Measurements from ENCODE around the gene RIOK3.

The RIOK3 gene

DNA sequence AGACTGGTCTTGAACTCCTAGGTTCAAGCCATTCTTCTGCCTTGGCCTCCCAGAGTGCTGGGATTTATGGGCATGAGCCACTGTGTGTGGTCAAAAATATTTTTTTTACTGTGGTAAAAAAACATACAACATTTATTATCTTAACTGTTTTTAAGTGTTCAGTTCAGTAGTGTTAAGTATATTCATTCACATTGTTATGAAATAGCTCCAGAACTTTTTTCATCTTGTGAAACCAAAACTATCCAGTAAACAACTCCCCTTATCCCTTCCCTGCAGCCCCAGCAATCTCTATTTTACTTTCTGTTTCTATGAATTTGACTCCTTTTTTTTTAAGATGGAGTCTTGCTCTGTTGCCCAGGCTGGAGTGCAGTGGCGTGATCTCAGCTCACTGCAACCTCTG is 59.6 kb downstream of the RIOK3 start:
- H3K4me3 ChIP-seq (ENCODE audit: low read depth, low read length): no peak overlapping the region
- no peaks in the 10 kb centered on the region for H3K9me3 ChIP-seq (ENCODE audit: severe bottlenecking)
- TF ChIP-seq, protein P1, sequence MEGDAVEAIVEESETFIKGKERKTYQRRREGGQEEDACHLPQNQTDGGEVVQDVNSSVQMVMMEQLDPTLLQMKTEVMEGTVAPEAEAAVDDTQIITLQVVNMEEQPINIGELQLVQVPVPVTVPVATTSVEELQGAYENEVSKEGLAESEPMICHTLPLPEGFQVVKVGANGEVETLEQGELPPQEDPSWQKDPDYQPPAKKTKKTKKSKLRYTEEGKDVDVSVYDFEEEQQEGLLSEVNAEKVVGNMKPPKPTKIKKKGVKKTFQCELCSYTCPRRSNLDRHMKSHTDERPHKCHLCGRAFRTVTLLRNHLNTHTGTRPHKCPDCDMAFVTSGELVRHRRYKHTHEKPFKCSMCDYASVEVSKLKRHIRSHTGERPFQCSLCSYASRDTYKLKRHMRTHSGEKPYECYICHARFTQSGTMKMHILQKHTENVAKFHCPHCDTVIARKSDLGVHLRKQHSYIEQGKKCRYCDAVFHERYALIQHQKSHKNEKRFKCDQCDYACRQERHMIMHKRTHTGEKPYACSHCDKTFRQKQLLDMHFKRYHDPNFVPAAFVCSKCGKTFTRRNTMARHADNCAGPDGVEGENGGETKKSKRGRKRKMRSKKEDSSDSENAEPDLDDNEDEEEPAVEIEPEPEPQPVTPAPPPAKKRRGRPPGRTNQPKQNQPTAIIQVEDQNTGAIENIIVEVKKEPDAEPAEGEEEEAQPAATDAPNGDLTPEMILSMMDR (IDR thresholded peaks at IDR 0.05; ENCODE audit: low read depth, low read length): no peak
- no peak overlapping the region for H3K27ac ChIP-seq
- H3K36me3 ChIP-seq: peaks cover 49% of the 10 kb centered on the region
- no peak for DNase-seq
- no peaks in the 10 kb centered on the region for H3K27me3 ChIP-seq (ENCODE audit: insufficient read depth, low read depth, severe bottlenecking)

DNA sequence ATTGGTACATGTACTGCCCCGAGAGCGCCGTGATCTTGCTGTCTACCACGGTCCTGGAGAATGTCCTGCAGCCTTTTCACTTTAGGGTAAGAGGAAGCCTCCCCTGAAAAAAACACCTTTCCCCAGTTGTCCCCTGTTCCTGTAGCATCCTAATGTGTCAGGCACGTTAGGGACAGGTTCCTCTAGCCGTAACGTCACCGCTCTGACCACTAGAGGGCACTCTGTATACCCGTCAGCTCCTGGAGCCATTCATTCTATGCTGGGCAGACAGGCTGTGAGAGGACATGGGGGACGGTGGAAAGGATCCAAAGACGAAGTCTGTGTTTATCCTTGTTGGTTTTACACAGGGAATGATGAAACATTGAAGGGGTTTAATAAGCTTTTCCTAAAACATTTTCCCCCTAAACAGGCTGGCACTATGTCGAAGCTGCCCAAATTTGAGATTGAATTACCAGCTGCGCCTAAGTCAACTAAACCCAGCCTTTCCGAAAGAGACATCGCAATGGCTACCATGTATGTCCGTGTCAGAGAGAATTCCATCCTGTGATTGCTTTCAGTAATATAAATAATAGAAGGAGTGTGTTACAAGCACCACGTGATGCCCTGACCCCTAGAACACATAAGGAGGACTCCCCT is 62.9 kb downstream of the RIOK3 start:
- Histone ChIP-seq H3K36me3 (peaks cover 56% of the 10 kb centered on the region), H3K9me3 (ENCODE audit: severe bottlenecking) (no peaks in the 10 kb centered on the region), H3K4me3 (ENCODE audit: low read depth, low read length) (no peak overlapping the region), H3K27ac (no peak overlapping the region), H3K27me3 (ENCODE audit: insufficient read depth, low read depth, severe bottlenecking) (no peaks in the 10 kb centered on the region)
- DNase-seq: peak; percentile 82
- TF ChIP-seq, protein P1 (IDR thresholded peaks at IDR 0.05; ENCODE audit: low read depth, low read length): peak; percentile 88

DNA sequence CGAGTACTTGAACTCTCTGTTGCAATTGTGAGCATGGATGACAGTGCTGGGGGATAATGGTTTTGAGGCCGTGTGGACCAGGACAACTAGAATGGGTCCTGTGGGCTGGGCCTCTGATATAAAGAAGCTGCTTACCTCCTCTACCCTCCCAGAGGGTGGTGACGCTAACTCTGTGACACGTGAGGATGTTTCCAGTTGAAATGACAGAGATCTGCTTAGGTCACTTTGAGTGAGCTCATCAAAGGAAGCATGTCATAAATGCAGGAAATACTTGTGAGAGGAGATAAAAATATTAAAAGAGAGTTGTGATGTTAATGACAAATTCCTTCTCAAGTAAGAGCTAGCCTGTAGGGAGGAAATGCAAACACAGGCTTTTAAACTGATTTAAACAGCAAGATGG is 66.6 kb downstream of the RIOK3 start:
- TF ChIP-seq, protein P1 (IDR thresholded peaks at IDR 0.05; ENCODE audit: low read depth, low read length): no peak
- no peak for DNase-seq
- Histone ChIP-seq H3K4me3 (ENCODE audit: low read depth, low read length) (no peak overlapping the region), H3K36me3 (peaks cover 75% of the 10 kb centered on the region), H3K27ac (no peak overlapping the region), H3K27me3 (ENCODE audit: insufficient read depth, low read depth, severe bottlenecking) (no peaks in the 10 kb centered on the region), H3K9me3 (ENCODE audit: severe bottlenecking) (no peaks in the 10 kb centered on the region)

DNA sequence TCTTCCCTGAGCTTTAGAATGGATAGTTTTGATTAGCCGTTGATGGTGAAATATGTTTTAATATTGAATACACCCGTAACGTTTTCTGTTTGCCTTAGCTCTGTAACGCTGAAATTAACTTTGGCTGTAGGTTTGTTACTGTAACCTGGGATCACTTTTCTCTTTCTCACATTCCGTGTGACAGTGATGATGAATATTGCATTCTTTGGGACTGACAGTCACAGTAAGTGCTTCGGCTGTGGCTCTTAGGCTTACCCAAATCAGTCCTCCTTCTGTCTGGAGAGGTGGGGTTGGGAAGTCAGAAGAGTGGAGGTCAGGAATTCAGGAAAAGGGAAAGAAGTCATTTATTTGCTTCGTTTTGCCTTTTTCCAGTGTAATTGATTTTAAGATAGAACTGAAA is 68.2 kb downstream of the RIOK3 start:
- Histone ChIP-seq H3K4me3 (ENCODE audit: low read depth, low read length) (no peak overlapping the region), H3K27me3 (ENCODE audit: insufficient read depth, low read depth, severe bottlenecking) (no peaks in the 10 kb centered on the region), H3K36me3 (peaks cover 79% of the 10 kb centered on the region), H3K9me3 (ENCODE audit: severe bottlenecking) (no peaks in the 10 kb centered on the region), H3K27ac (no peak overlapping the region)
- TF ChIP-seq, protein P1 (IDR thresholded peaks at IDR 0.05; ENCODE audit: low read depth, low read length): no peak
- DNase-seq: no peak

DNA sequence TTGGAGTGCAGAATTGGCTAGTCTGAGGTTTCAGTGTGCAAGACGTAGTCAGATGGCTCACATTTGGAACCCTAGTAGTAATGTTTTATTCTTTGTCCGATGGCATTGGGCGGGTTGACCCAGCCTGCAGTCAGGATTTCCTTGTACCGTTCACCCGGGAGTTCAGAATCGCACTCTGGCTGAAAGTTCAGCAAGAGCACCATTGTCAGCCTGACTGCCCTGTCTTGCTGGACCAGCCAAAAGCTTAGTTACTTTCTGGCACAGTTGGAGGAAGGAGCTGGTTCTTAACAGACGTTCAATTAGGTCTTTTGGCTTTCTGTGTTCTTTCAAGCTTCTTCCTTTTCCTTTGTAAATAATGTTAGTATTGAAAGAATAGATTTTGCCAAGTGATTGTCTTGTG is 68.8 kb downstream of the RIOK3 start:
- no peak overlapping the region for H3K4me3 ChIP-seq (ENCODE audit: low read depth, low read length)
- no peaks in the 10 kb centered on the region for H3K27me3 ChIP-seq (ENCODE audit: insufficient read depth, low read depth, severe bottlenecking)
- no peak overlapping the region for H3K27ac ChIP-seq
- H3K36me3 ChIP-seq: peaks cover 80% of the 10 kb centered on the region
- DNase-seq: no peak
- TF ChIP-seq, protein P1 (IDR thresholded peaks at IDR 0.05; ENCODE audit: low read depth, low read length): no peak
- no peaks in the 10 kb centered on the region for H3K9me3 ChIP-seq (ENCODE audit: severe bottlenecking)
